HepG2 (cell line): Measurements from ENCODE around the gene SNIP1. TPM values are rescaled to one million over a fixed set of nuclear protein-coding genes. Genes with fewer than 3 reads are reported as not detected.

Source experiments
- ERF ChIP-seq: IDR thresholded peaks from 2 replicates; pipeline ENCODE4 v1.6.1; 2018; ENCODE audit warnings: missing biosample characterization, missing genetic modification reagents
- KAT2B ChIP-seq: fragments of 150-350 bp; IDR thresholded peaks from 2 replicates; pipeline ENCODE4 v1.6.1; 2014; ENCODE audit warnings: low read depth, low read length, borderline replicate concordance
- KDM2A ChIP-seq: sonication (generic); formaldehyde crosslinking; IDR thresholded peaks from 2 replicates; pipeline ENCODE4 v1.4.0; 2020; ENCODE audit warnings: low read depth, missing genetic modification reagents, borderline replicate concordance
- KLF11 ChIP-seq: IDR thresholded peaks from 2 replicates; pipeline ENCODE4 v1.6.1; 2016; ENCODE audit warnings: missing compliant biosample characterization
- KMT2A ChIP-seq: sonication (generic); formaldehyde crosslinking; IDR thresholded peaks from 2 replicates; pipeline ENCODE4 v1.4.0; 2020; ENCODE audit warnings: missing genetic modification reagents
- NFATC3 ChIP-seq: sonication (generic); formaldehyde crosslinking; IDR thresholded peaks from 2 replicates; pipeline ENCODE4 v1.5.1; 2020; ENCODE audit warnings: mild to moderate bottlenecking, missing genetic modification reagents
- PAX8 ChIP-seq: sonication (generic); formaldehyde crosslinking; IDR thresholded peaks from 2 replicates; pipeline ENCODE4 v1.8.0; 2022; ENCODE audit warnings: mild to moderate bottlenecking, missing genetic modification reagents, borderline replicate concordance
- RBAK ChIP-seq: sonication (generic); formaldehyde crosslinking; IDR thresholded peaks from 2 replicates; pipeline ENCODE4 v1.5.1; 2020; ENCODE audit warnings: mild to moderate bottlenecking, missing genetic modification reagents
- ZBTB1 ChIP-seq: sonication (generic); formaldehyde crosslinking; IDR thresholded peaks from 2 replicates; pipeline ENCODE4 v1.4.0; 2020; ENCODE audit warnings: missing genetic modification reagents, borderline replicate concordance
- ZNF232 ChIP-seq: sonication (generic); formaldehyde crosslinking; IDR thresholded peaks from 2 replicates; pipeline ENCODE4 v1.4.0; 2020; ENCODE audit warnings: missing genetic modification reagents, borderline replicate concordance
- ZNF496 ChIP-seq: sonication (generic); formaldehyde crosslinking; IDR thresholded peaks from 2 replicates; pipeline ENCODE4 v1.8.1; 2023; ENCODE audit warnings: mild to moderate bottlenecking, moderate library complexity, missing genetic modification reagents; ENCODE audit not compliant: insufficient replicate concordance
- polyA plus RNA-seq, 8 experiments: library from polyadenylated mRNA; depleted of rRNA in 3 of 8; stranded (reverse) in 7 of 8; unstranded in 1 of 8; fragments of >200 nt; fragmentation: Illumina TruSeq in 4 of 8; extraction: Trizol in 4 of 8; gene quantifications; 2 replicates each; pipeline versions ENCODE4 v1.2.1 to v1.2.3, GENCODE V29; 2011 to 2016; ENCODE audit warnings: low read depth in 4 of 8, missing spikeins in 1 of 8, mixed read lengths in 1 of 8; ENCODE audit not compliant: insufficient read depth in 1 of 8
- total RNA-seq, 5 experiments: library from RNA; depleted of rRNA; stranded (reverse); fragments of >200 nt; fragmentation: Illumina TruSeq; extraction: Trizol; gene quantifications; 2 replicates each; pipeline ENCODE4 v1.2.3, GENCODE V29; 2016; ENCODE audit warnings: low read depth in 1 of 5
- TF ChIP-seq, protein P1 (sequence below): sonication (generic); formaldehyde crosslinking; conservative IDR thresholded peaks from 2 replicates; pipeline ENCODE4 v1.4.0; 2020; ENCODE audit warnings: missing genetic modification reagents
- TF ChIP-seq, protein P2 (sequence below): sonication (generic); IDR thresholded peaks from 2 replicates; pipeline ENCODE4 v1.6.1; 2016; ENCODE audit warnings: low read depth, borderline replicate concordance
- TF ChIP-seq, protein P3 (sequence below): sonication (generic); formaldehyde crosslinking; IDR thresholded peaks from 2 replicates; pipeline ENCODE4 v1.4.0; 2020; ENCODE audit warnings: mild to moderate bottlenecking, low read depth, missing genetic modification reagents
- TF ChIP-seq, protein P4 (sequence below): sonication (generic); formaldehyde crosslinking; IDR thresholded peaks from 2 replicates; pipeline ENCODE4 v1.8.0; 2022; ENCODE audit warnings: missing genetic modification reagents, mild to moderate bottlenecking, inconsistent platforms, borderline replicate concordance
- TF ChIP-seq, protein P5 (sequence below): sonication (generic); formaldehyde crosslinking; IDR thresholded peaks from 2 replicates; pipeline ENCODE4 v1.5.0; 2020; ENCODE audit warnings: missing genetic modification reagents, mild to moderate bottlenecking, borderline replicate concordance
- TF ChIP-seq, protein P6 (sequence below): sonication (generic); formaldehyde crosslinking; IDR thresholded peaks from 2 replicates; pipeline ENCODE4 v1.4.0; 2020; ENCODE audit warnings: missing genetic modification reagents

SNIP1 gene
- total and polyA plus RNA-seq, 2 of the 13 experiments (the other 11 are each of a cell fraction or from before 2014, with no cell fraction given) = 5.5 to 11.2 TPM

DNA sequence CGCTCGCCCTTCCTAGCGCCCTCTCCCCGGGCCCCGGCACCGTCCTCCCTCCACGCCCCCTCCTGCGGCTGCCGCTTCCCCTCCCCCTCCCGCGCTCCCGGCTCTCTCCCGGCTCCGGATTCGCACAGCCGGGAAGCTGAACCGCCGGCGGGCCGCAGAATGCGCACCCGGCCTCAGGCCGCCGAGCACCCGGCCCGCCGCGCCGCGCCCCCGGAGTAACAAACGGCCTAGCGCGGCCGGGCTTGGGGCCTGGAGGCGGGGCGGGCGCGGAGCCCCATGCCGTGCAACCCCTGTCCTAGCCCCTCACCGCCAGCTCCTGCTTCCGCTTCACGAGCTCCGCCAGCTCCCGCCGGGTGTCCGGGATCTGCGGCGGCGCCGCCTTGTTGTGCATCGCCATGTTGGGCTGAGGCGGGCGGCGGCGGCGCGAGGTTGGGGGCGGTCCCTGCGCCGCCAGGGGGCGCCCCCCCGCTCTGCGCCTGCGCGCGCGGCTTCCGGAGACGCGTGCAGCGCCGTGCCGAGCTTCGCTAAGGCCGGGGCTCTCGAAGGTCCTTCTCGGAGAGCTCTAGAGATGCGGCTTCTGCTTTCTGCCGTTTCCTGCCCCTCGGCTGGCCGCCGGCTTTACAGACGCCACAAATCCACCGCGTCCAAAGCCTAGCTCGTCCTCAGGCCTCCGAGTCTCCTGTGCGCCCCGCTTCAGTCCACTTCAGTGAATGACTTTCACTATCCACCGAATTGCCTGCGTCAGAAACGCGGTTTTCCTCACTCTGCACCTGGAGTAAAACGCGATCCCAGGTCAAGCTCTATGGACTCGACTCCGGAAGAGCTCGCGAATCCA, 39.5 kb downstream of the SNIP1 start, which contains the start of gene MEAF6 (continued):
- TF ChIP-seq, protein P1, sequence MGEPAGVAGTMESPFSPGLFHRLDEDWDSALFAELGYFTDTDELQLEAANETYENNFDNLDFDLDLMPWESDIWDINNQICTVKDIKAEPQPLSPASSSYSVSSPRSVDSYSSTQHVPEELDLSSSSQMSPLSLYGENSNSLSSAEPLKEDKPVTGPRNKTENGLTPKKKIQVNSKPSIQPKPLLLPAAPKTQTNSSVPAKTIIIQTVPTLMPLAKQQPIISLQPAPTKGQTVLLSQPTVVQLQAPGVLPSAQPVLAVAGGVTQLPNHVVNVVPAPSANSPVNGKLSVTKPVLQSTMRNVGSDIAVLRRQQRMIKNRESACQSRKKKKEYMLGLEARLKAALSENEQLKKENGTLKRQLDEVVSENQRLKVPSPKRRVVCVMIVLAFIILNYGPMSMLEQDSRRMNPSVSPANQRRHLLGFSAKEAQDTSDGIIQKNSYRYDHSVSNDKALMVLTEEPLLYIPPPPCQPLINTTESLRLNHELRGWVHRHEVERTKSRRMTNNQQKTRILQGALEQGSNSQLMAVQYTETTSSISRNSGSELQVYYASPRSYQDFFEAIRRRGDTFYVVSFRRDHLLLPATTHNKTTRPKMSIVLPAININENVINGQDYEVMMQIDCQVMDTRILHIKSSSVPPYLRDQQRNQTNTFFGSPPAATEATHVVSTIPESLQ = no peak; the same call in 1 of the 2 replicates
- TF ChIP-seq PAX8 (CRISPR knock-in tag) (no peak), RBAK (CRISPR knock-in tag) (no peak), KMT2A (CRISPR knock-in tag) (peak; percentile 84), ERF (CRISPR knock-in tag) (no peak), ZNF232 (CRISPR knock-in tag) (peak; percentile 88), ZBTB1 (CRISPR knock-in tag) (no peak), KAT2B (no peak), KLF11 (CRISPR knock-in tag) (no peak), NFATC3 (CRISPR knock-in tag) (no peak), KDM2A (CRISPR knock-in tag) (peak; percentile 72), ZNF496 (CRISPR knock-in tag) (no peak)
- TF ChIP-seq, protein P2, sequence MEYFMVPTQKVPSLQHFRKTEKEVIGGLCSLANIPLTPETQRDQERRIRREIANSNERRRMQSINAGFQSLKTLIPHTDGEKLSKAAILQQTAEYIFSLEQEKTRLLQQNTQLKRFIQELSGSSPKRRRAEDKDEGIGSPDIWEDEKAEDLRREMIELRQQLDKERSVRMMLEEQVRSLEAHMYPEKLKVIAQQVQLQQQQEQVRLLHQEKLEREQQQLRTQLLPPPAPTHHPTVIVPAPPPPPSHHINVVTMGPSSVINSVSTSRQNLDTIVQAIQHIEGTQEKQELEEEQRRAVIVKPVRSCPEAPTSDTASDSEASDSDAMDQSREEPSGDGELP = no peak
- TF ChIP-seq, protein P3, sequence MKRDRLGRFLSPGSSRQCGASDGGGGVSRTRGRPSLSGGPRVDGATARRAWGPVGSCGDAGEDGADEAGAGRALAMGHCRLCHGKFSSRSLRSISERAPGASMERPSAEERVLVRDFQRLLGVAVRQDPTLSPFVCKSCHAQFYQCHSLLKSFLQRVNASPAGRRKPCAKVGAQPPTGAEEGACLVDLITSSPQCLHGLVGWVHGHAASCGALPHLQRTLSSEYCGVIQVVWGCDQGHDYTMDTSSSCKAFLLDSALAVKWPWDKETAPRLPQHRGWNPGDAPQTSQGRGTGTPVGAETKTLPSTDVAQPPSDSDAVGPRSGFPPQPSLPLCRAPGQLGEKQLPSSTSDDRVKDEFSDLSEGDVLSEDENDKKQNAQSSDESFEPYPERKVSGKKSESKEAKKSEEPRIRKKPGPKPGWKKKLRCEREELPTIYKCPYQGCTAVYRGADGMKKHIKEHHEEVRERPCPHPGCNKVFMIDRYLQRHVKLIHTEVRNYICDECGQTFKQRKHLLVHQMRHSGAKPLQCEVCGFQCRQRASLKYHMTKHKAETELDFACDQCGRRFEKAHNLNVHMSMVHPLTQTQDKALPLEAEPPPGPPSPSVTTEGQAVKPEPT (CRISPR knock-in tag) = 0 out of 2 replicates have a peak, but pooled peaks have one; percentile 22
- TF ChIP-seq, protein P4, sequence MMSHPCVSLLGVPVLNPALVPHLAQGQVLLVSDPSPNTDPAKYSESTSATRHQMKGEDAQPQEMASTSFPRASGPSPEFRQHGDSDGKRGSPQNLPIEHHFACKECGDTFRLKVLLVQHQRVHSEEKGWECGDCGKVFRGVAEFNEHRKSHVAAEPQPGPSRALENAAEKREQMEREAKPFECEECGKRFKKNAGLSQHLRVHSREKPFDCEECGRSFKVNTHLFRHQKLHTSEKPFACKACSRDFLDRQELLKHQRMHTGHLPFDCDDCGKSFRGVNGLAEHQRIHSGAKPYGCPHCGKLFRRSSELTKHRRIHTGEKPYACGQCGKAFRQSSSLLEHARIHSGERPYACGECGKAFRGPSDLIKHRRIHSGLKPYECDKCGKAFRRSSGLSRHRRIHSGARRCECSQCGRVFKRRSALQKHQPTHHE (CRISPR knock-in tag) = no peak
- TF ChIP-seq, protein P5, sequence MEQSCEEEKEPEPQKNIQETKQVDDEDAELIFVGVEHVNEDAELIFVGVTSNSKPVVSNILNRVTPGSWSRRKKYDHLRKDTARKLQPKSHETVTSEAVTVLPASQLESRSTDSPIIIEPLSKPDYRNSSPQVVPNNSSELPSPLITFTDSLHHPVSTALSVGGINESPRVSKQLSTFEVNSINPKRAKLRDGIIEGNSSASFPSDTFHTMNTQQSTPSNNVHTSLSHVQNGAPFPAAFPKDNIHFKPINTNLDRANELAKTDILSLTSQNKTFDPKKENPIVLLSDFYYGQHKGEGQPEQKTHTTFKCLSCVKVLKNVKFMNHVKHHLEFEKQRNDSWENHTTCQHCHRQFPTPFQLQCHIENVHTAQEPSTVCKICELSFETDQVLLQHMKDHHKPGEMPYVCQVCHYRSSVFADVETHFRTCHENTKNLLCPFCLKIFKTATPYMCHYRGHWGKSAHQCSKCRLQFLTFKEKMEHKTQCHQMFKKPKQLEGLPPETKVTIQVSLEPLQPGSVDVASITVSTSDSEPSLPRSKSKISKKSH (CRISPR knock-in tag) = peak; percentile 74; the same call in 1 of the 2 replicates
- TF ChIP-seq, protein P6, sequence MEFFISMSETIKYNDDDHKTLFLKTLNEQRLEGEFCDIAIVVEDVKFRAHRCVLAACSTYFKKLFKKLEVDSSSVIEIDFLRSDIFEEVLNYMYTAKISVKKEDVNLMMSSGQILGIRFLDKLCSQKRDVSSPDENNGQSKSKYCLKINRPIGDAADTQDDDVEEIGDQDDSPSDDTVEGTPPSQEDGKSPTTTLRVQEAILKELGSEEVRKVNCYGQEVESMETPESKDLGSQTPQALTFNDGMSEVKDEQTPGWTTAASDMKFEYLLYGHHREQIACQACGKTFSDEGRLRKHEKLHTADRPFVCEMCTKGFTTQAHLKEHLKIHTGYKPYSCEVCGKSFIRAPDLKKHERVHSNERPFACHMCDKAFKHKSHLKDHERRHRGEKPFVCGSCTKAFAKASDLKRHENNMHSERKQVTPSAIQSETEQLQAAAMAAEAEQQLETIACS (CRISPR knock-in tag) = peak; percentile 60; the same call in 1 of the 2 replicates
